ENCODE results near the gene GRAMD1A.
"Not testable (repeated sequence)": the region's sequence is repeated elsewhere in the genome, so short reads cannot be mapped to it uniquely, and the experiment has no call there.

GRAMD1A gene

GRCh38 chr19:34979819-34980640 is 20.1 kb upstream of the GRAMD1A start:
- DNase-seq: peak; percentile 37

DNA sequence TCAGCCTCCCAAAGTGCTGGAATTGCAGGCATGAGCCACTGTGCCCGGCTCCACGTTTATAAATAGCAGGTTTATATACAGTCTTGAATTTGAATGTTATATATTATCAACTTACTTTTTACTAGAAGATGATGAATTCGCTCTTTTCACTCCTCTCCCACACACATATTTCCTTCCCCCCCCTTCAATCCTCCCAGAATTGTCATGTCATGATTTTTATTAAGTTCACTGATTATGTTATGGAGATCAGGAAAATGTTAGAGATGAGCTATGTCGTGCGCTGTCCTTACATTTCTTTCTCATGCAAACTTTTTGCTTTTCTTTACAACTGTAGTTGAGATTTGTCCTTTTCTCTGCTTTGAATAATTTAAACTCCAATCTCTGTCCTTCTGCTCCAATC is 17.8 kb upstream of the GRAMD1A start:
- no peak for DNase-seq

DNA sequence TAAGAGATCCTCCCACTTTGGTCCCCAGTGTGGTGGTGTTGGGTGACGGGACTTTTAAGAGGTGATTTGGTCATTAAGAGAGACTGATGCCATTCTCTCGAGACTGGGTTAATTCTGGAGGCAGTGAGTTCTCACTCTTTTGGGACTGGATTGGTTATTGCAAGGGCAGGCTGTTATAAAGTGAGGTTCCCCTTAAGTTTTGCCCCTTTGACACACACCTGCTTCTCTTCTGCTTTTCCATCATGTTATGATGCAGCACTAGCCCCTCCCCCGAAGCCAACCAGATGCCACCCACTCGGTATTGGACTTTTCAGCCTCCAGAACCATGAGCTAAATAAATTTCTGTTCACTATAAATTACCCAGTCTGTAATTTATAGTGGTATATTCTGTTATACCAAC is 16.3 kb upstream of the GRAMD1A start:
- no peak for DNase-seq

DNA sequence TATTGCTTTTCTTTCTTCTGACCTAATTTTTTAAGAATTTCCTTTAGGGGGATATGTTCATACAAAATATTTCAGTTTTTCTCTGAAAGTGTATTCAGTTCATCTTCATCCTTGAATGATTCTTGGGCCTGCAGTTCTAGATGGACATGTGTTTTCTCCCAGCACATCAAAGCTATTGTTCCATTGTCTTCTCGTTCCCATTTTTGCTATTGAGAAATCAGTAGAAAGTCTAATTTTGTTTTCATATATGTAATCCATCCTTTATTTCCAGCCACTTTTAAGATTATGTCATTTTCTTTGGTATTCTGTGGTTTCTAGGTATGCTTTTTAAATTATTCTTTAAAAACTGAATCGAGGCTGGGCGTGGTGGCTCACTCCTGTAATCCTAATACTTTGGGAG is 15.8 kb upstream of the GRAMD1A start:
- DNase-seq: no peak

DNA sequence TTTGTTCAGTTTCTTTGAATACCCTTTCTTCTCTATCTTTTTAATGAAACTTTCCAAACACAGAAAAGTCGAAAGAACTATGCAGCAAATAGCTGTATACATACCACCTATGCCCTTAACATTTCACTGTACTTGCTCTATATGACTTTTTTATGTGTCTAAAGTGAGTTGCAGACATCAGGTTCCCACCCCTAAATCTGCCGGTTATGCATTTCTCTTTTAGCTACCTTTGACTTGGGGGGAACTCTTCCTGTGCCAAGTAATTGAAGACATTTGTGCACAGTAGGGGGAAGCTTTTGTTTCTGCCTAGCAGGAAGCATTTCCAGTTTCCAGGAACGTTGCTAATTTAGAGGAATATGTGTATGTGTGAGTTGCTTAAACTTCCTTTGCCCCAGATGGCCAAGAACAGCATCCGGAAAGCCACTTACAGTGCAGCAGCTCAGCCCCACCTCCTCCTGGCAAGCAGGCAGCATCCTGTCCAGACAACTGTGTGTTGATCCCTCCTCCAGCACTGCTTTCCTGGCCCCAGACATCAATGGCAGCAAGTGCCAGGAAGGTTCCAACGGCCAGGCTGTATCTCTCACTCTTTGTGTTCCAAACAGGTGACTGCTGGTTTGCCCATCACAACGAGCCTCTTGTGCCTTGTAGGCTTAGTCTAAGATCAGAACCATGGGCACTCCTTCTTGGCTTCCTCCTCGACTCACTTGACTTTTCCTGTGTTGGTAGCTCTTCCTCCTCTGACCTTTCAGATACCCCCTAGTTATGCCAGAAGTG is 14.7 kb upstream of the GRAMD1A start:
- no peak for DNase-seq

- DNase-seq: no peak
These were observed 12.0 kb upstream of the GRAMD1A start for GRCh38 chr19:34988119-34988518.

- DNase-seq: no peak
These were observed 10.8 kb upstream of the GRAMD1A start for GRCh38 chr19:34989298-34989697.

DNA sequence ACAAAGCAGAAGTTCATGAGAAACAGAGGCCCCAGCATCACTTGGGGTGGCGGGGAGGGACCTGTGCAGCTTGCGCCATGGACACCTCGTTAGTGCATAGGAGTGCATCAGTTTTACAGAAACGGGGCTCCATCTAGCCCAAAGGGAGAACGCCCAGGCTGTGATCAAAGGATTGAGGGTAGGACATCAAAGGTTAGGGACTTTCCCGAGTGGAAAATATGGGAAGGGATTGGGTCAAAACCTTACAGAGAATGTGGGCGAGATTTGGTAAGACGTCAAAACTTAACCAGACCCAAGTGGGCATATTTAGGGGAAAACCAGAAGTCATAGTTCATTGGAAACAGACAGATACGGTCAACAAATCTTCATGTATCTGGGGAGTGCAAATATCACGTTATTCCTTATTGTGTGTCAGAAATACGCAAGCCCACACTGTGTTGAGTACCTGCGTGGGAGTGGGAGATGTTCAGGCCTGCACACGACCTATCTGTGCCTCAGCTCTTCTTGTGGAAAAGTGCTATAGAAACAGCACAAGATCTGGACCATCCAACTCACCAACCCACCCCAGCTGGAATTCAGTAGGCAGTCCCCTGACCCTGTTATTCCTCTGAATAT is 9.4 kb upstream of the GRAMD1A start:
- no peak for DNase-seq

DNA sequence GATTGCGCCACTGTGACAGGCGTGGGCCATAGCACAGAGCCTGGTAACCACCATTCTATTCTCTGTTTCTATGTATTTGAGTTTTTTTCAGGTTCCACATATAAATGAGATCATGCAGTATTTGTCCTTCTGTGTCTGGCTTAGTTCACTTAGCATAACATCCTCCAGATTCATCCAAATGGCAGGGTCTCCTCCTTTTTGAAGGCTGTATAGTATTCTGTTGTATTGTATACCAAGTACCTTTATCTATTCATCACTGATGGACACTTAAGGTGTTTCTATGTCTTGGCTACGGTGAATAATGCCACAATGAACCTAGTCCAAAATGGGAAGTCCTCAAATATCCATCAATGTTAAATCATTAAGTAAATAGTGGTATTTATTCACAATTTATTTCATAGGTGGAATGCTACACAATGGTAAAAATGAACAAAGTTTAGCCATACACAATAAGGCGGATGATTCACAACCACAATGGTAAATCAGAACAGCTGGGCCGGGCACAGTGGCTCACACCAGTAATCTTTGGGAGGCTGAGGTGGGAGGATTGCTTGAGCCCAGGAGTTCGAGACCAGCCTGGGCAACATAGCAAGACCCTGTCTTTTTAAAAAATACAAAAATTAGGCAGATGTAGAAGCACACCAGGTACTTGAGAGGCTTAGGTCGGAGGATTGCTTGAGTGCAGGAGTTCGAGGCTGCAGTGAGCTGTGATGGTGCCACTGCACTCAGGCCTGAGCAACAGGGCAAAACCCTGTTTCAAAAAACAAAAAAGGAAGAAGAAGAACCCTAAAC is 8.4 kb upstream of the GRAMD1A start:
- no peak for DNase-seq

GRCh38 chr19:34992582-34992981 is 7.5 kb upstream of the GRAMD1A start:
- not testable (repeated sequence) for DNase-seq

GRCh38 chr19:34994286-34994642 is 5.9 kb upstream of the GRAMD1A start:
- DNase-seq: no peak

DNA sequence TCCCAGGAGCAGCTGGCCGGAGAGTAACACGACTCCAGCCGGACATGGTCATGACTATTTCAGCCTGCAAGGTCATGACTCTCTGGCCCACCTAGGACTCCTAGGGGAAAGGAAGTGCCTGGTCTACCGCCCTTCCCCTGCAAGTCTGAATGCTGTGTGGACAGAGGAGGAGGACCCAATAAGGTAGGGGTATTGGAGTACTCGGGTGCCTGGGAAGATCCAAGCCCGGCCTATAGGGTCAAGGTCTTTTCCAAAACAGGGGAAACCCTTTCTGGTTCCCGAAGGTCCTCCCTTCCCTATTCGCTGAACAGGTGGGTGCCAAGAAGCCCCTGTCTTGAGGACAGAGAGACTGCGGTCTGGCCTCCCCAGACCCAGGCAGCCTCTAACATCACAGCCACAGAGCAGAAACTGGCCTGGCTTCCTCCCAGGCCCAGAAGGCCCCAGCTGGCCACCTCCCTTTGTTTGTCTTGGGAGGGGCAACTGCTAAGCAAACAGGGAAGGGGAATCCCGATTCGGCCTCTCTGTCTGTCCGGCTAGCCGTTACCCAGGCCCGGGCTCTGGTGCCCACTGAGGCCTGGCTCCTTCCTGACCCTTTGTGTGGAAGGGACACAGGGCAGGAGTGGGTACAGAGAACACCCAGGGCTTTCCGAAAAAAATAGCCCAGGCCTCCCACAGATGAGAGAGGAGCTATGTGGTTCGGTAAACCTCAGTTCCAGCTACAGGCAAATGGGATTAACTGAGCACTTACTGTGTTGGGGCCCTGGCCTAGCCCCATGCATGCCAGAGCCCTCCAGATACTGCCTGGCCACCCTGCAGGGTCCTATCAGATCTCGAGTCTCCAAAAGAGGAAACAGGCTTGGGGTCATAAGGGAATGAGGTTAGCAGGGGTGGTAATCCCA is 5.2 kb upstream of the GRAMD1A start:
- peak; percentile 70 for DNase-seq

DNA sequence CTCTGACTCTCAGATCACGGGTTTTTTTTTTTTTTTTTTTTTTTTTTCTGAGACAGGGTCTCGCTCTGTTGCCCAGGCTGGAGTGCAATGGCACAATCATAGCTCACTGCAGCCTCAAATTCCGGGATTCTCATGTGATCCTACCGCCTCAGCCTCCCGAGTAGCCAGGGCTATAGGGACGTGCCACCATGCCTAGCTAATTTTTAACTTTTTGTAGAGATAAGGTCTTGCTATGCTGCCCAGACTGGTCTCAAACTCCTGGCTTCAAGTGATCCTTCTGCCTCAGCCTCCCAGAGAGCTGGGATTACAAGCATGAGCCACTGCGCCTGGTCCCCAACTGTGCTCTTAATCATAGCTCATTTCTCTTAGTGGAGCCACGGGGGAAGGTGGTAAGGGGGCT is 4.6 kb upstream of the GRAMD1A start:
- DNase-seq: no peak

DNA sequence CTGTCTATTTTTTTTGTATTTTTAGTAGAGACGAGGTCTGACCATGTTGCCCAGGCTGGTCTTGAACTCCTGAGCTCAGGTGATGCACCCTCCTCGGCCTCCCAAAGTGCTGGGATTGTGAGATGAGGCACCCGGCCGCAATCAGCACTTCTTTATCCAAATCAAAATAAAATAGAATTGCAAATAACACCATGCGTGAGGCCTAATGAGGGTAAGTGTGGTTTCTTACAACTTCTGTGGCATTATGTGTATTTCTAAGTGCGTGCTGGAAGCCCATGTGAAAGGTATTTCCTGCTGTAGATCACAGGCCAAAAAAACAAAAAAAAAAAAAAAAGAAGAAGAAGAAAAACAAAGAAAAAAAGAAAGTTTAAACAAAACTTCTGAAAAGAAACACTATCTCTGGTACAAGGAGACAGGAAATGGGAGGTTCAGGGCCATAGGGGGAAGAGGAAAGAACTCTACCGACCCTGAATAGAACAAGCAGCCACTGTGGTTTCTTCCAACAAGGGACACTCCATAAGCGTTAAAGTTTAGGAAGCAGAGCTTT is 3.0 kb upstream of the GRAMD1A start:
- DNase-seq: no peak

DNA sequence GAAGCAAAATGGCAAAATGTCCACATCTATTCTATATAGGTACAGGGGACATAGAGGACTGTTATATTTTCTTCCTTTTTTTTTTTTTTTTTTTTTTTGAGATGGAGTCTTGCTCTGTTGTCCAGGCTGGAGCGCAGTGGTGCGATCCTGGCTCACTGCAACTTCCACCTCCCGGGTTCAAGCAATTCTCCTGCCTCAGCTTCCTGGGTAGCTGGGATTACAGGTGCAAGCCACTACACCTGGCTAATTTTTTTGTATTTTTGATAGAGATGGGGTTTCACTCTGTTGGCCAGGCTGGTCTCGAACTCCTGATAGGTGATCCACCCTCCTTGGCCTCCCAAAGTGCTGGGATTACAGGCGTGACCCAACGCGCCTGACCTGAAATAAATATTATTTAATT is 1.9 kb upstream of the GRAMD1A start:
- not testable (repeated sequence) for DNase-seq

DNA sequence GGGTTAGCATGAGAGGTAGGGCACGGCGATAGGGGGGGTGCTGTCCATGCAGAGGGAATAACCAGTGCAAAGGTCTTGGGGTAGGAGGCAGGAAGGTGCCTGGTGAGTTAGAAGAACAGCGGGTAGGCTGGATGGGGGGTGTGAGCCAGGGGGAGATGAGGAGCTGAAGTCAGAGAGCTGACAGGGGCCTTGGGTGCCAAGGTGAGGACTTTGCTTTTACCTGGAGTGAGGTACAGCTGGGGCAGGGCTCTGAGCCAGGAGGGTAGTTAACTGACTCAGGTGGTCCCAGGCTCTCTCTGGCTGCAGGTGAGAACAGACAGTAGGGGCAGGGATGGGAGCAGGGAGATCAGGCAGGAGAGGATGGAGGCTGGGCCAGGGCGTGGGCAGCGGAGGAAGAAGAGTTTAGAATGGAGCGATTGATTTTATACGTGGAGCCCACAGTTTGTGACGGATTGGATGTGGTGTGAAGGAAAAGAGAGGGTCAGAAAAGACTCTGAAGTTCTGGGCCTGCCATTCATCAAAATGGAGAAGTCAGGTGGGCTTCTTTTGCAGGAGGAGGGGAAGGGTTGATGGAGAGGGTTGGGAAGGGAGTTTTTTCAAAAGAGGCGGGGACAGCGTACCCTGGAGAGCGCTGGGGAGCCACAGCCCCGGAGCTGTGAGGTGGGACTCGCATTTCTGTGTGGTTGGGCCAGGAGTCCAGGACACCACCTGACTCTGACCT is 1.2 kb upstream of the GRAMD1A start:
- no peak for DNase-seq

GRCh38 chr19:35000338-35000646 is 169 bp downstream of the GRAMD1A start:
- no peak for DNase-seq

GRCh38 chr19:35000647-35001501 is 751 bp downstream of the GRAMD1A start:
- DNase-seq: peak; percentile 33

DNA sequence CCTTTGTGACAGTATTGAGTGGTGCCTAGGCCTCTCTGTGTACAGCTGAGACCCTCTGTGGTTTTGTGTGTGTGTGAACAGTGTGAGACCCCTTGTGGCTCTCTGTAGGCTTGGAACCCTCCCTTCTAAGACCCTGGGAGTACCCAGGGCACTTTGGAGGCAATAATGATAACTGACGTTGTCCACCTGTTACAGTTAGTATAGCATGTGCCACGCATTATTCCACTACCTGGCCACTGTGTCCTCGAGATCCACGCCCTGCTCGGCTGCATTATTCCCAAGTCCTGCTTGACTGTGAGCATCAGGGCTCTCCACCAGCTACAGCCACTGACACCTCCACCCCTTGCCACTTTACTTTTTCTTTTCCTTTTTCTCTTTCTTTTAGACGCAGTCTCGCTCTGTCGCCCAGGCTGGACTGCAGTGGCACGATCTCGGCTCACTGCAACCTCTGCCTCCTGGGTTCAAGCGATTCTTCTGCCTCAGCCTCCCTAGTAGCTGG is 2.0 kb downstream of the GRAMD1A start:
- DNase-seq: no peak

Data from NCI-H774 (cell line).